Measurements from ENCODE around the gene USP7.

The USP7 gene

DNA sequence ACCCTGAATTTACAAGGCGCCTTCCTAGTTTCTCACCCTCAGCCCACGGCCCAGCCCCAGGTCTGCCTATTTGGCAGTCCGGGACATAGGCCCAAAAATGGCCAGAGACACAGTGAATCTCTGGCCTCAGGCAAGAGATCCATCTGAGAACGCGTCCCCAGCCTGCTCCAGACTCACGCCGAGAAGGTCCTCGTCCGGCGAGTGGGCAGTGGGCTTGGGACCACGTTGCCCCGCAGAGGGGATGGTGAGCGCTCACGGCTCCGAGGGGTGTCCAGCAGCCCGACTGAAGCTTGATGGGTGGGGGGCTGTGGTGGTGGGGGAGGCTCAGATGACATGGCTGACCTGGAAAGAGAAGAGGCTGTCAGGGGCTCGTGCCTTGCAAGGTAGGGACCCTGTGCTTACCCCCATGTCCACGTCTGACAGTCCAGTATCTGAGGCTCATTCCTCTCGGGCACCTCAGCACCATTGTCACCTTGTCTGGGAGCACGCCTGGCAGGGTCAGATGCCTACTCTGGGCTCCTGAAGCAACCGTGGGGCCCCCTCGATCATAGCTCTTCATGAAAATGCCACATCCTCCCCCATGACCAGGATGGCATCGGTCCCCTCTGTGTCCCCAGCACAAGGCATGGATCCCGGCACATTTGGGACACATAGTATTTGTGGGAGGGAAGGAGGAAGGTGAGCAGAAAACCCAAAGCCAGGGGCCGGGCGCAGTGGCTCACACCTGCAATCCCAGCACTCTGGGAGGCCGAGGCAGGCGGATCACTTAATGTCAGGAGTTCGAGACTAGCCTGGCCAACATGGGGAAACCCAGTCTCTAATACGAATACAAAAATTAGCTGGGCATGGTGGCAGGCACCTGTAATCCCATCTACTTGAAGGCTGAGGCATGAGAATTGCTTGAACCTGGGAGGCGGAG lies 104.5 kb downstream of the USP7 start:
- no peak for DNase-seq
- POLR2A ChIA-PET: no interaction called here
- H3K27ac ChIP-seq (ENCODE audit: insufficient read depth in 1 of 2, low read depth in 1 of 2, low read length in 2 of 2, poor library complexity in 1 of 2, severe bottlenecking in 2 of 2): no peak overlapping the region
- CTCF ChIA-PET: interaction anchor here (0.7 to 1.0 kb wide), 2 partner anchors 10 to 13 kb away, joined by 3 to 5 read pairs; partner anchors contain the start of gene CARHSP1
- H3K36me3 ChIP-seq (ENCODE audit: control insufficient read depth in 4 of 4, insufficient read depth in 4 of 4, low read length in 3 of 4): peaks cover 9 to 57% (median 27%) of the 10 kb centered on the region in 4 experiments
- H3K9me3 ChIP-seq (ENCODE audit: control extremely low read depth in 1 of 5, control insufficient read depth in 4 of 5, insufficient read depth in 2 of 5, low read depth in 1 of 5, low read length in 4 of 5): no peaks in the 10 kb centered on the region
- H3K27me3 ChIP-seq (replicated peaks in 2 of 5; ENCODE audit: control insufficient read depth in 4 of 5, insufficient read depth in 5 of 5, low read length in 4 of 5): no peaks in the 10 kb centered on the region
- 96% methylated on average over 27 of the region's 31 CpGs for WGBS (ENCODE audit: insufficient coverage)
- peaks cover 0 to 10% (median 7%) of the 10 kb centered on the region in 4 experiments for H3K4me1 ChIP-seq (ENCODE audit: control extremely low read depth in 1 of 4, control insufficient read depth in 4 of 4, insufficient read depth in 4 of 4, low read length in 3 of 4)
- H3K4me3 ChIP-seq (ENCODE audit: control insufficient read depth in 1 of 7, extremely low read depth in 1 of 7, insufficient read depth in 4 of 7, low read depth in 2 of 7, low read length in 6 of 7): no peak overlapping the region

- ChIA-PET POLR2A (no interaction called here), CTCF (interaction anchor here (1.2 to 1.5 kb wide), 3 partner anchors 13 to 25 kb away, joined by 3 to 5 read pairs (median 4); partner anchors contain the start of gene CARHSP1)
- no peak for DNase-seq
- Histone ChIP-seq H3K4me1 (ENCODE audit: control extremely low read depth in 1 of 4, control insufficient read depth in 4 of 4, insufficient read depth in 4 of 4, low read length in 3 of 4) (peaks cover 0 to 8% (median 7%) of the 10 kb centered on the region in 4 experiments), H3K36me3 (ENCODE audit: control insufficient read depth in 4 of 4, insufficient read depth in 4 of 4, low read length in 3 of 4) (peaks cover 9 to 69% (median 40%) of the 10 kb centered on the region in 4 experiments), H3K9me3 (ENCODE audit: control extremely low read depth in 1 of 5, control insufficient read depth in 4 of 5, insufficient read depth in 2 of 5, low read depth in 1 of 5, low read length in 4 of 5) (no peaks in the 10 kb centered on the region), H3K27ac (ENCODE audit: insufficient read depth in 1 of 2, low read depth in 1 of 2, low read length in 2 of 2, poor library complexity in 1 of 2, severe bottlenecking in 2 of 2) (no peak overlapping the region), H3K27me3 (replicated peaks in 2 of 5; ENCODE audit: control insufficient read depth in 4 of 5, insufficient read depth in 5 of 5, low read length in 4 of 5) (no peaks in the 10 kb centered on the region), H3K4me3 (ENCODE audit: control insufficient read depth in 1 of 7, extremely low read depth in 1 of 7, insufficient read depth in 4 of 7, low read depth in 2 of 7, low read length in 6 of 7) (no peak overlapping the region)
- WGBS (ENCODE audit: insufficient coverage): 100% methylated on average over 1 of the region's 5 CpGs
These were observed 107.7 kb downstream of the USP7 start for GRCh38 chr16:8855972-8856371.

- ChIA-PET POLR2A (interaction anchor here (0.6 kb wide), 1 partner anchor 95 kb away, joined by 3 read pairs; no protein-coding TSS in a partner anchor), CTCF (interaction anchor here (1.1 to 1.5 kb wide), 4 partner anchors 13 to 26 kb away, joined by 3 to 5 read pairs (median 4); partner anchors contain the start of gene CARHSP1)
- DNase-seq: no peak
- peaks cover 9 to 72% (median 40%) of the 10 kb centered on the region in 4 experiments for H3K36me3 ChIP-seq (ENCODE audit: control insufficient read depth in 4 of 4, insufficient read depth in 4 of 4, low read length in 3 of 4)
- no peak overlapping the region for H3K27ac ChIP-seq (ENCODE audit: insufficient read depth in 1 of 2, low read depth in 1 of 2, low read length in 2 of 2, poor library complexity in 1 of 2, severe bottlenecking in 2 of 2)
- no peaks in the 10 kb centered on the region for H3K27me3 ChIP-seq (replicated peaks in 2 of 5; ENCODE audit: control insufficient read depth in 4 of 5, insufficient read depth in 5 of 5, low read length in 4 of 5)
- H3K4me3 ChIP-seq (ENCODE audit: control insufficient read depth in 1 of 7, extremely low read depth in 1 of 7, insufficient read depth in 4 of 7, low read depth in 2 of 7, low read length in 6 of 7): no peak overlapping the region
- H3K4me1 ChIP-seq (ENCODE audit: control extremely low read depth in 1 of 4, control insufficient read depth in 4 of 4, insufficient read depth in 4 of 4, low read length in 3 of 4): peaks cover 2 to 15% (median 14%) of the 10 kb centered on the region in 4 experiments
- WGBS (ENCODE audit: insufficient coverage): 97% methylated on average over 9 of the region's 11 CpGs
- no peaks in the 10 kb centered on the region for H3K9me3 ChIP-seq (ENCODE audit: control extremely low read depth in 1 of 5, control insufficient read depth in 4 of 5, insufficient read depth in 2 of 5, low read depth in 1 of 5, low read length in 4 of 5)
These were observed 108.5 kb downstream of the USP7 start for GRCh38 chr16:8855051-8855786.

GRCh38 chr16:8854298-8854948 lies 109.3 kb downstream of the USP7 start:
- POLR2A ChIA-PET: interaction anchor here (0.6 kb wide), 1 partner anchor 95 kb away, joined by 3 read pairs; no protein-coding TSS in a partner anchor

GRCh38 chr16:8853611-8854010 lies 110.1 kb downstream of the USP7 start:
- H3K9me3 ChIP-seq (ENCODE audit: control extremely low read depth in 1 of 5, control insufficient read depth in 4 of 5, insufficient read depth in 2 of 5, low read depth in 1 of 5, low read length in 4 of 5): no peaks in the 10 kb centered on the region
- POLR2A ChIA-PET: no interaction called here
- H3K27ac ChIP-seq (ENCODE audit: insufficient read depth in 1 of 2, low read depth in 1 of 2, low read length in 2 of 2, poor library complexity in 1 of 2, severe bottlenecking in 2 of 2): no peak overlapping the region
- peaks cover 7 to 75% (median 43%) of the 10 kb centered on the region in 4 experiments for H3K36me3 ChIP-seq (ENCODE audit: control insufficient read depth in 4 of 4, insufficient read depth in 4 of 4, low read length in 3 of 4)
- H3K4me3 ChIP-seq (ENCODE audit: control insufficient read depth in 1 of 7, extremely low read depth in 1 of 7, insufficient read depth in 4 of 7, low read depth in 2 of 7, low read length in 6 of 7): no peak overlapping the region
- H3K4me1 ChIP-seq (ENCODE audit: control extremely low read depth in 1 of 4, control insufficient read depth in 4 of 4, insufficient read depth in 4 of 4, low read length in 3 of 4): peaks cover 7 to 30% (median 28%) of the 10 kb centered on the region in 4 experiments
- 97% methylated on average over 7 of the region's 7 CpGs for WGBS (ENCODE audit: insufficient coverage)
- CTCF ChIA-PET: interaction anchor here (1.3 kb wide), 1 partner anchor 28 kb away, joined by 3 read pairs; the partner anchor contains the start of gene LITAFD
- H3K27me3 ChIP-seq (replicated peaks in 2 of 5; ENCODE audit: control insufficient read depth in 4 of 5, insufficient read depth in 5 of 5, low read length in 4 of 5): no peaks in the 10 kb centered on the region
- no peak for DNase-seq

More at GRCh38 chr16:8854298-8854948, 109.3 kb downstream of the USP7 start:
- Histone ChIP-seq H3K9me3 (ENCODE audit: control extremely low read depth in 1 of 5, control insufficient read depth in 4 of 5, insufficient read depth in 2 of 5, low read depth in 1 of 5, low read length in 4 of 5) (no peaks in the 10 kb centered on the region), H3K27me3 (replicated peaks in 2 of 5; ENCODE audit: control insufficient read depth in 4 of 5, insufficient read depth in 5 of 5, low read length in 4 of 5) (no peaks in the 10 kb centered on the region), H3K36me3 (ENCODE audit: control insufficient read depth in 4 of 4, insufficient read depth in 4 of 4, low read length in 3 of 4) (peaks cover 9 to 75% (median 43%) of the 10 kb centered on the region in 4 experiments), H3K4me3 (ENCODE audit: control insufficient read depth in 1 of 7, extremely low read depth in 1 of 7, insufficient read depth in 4 of 7, low read depth in 2 of 7, low read length in 6 of 7) (no peak overlapping the region), H3K4me1 (ENCODE audit: control extremely low read depth in 1 of 4, control insufficient read depth in 4 of 4, insufficient read depth in 4 of 4, low read length in 3 of 4) (peaks cover 7 to 23% (median 22%) of the 10 kb centered on the region in 4 experiments), H3K27ac (ENCODE audit: insufficient read depth in 1 of 2, low read depth in 1 of 2, low read length in 2 of 2, poor library complexity in 1 of 2, severe bottlenecking in 2 of 2) (no peak overlapping the region)
- CTCF ChIA-PET: interaction anchor here (0.6 to 1.3 kb wide), 4 partner anchors 18 to 287 kb away, joined by 3 to 4 read pairs (median 3); no protein-coding TSS in a partner anchor
- no peak for DNase-seq
- no CpG with 5 or more reads among the region's 9 CpGs for WGBS (ENCODE audit: insufficient coverage)

DNA sequence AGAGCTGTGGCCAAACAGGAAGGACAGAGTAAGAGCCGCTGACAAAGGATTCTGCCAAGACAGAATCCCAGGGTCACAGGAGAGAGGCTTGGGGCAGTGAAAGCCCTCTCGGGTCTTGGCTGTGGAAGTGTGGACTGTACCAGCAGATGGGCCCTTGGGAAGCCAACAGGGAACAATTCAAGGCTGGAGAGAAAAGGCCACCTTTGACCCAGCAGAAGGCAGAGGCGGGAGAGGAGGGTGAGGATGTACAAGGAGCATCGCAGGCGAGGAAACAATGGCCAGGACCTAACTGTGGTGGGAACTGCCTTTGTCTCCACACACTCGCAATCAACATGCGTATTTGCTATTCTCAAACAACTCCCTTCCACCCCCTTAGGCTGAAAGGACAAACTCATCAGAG lies 110.6 kb downstream of the USP7 start:
- peaks cover 7 to 30% (median 28%) of the 10 kb centered on the region in 4 experiments for H3K4me1 ChIP-seq (ENCODE audit: control extremely low read depth in 1 of 4, control insufficient read depth in 4 of 4, insufficient read depth in 4 of 4, low read length in 3 of 4)
- no peaks in the 10 kb centered on the region for H3K27me3 ChIP-seq (replicated peaks in 2 of 5; ENCODE audit: control insufficient read depth in 4 of 5, insufficient read depth in 5 of 5, low read length in 4 of 5)
- 99% methylated on average over 5 of the region's 7 CpGs for WGBS (ENCODE audit: insufficient coverage)
- H3K4me3 ChIP-seq (ENCODE audit: control insufficient read depth in 1 of 7, extremely low read depth in 1 of 7, insufficient read depth in 4 of 7, low read depth in 2 of 7, low read length in 6 of 7): no peak overlapping the region
- ChIA-PET POLR2A (no interaction called here), CTCF (interaction anchor here (1.3 kb wide), 1 partner anchor 28 kb away, joined by 3 read pairs; the partner anchor contains the start of gene LITAFD)
- no peaks in the 10 kb centered on the region for H3K9me3 ChIP-seq (ENCODE audit: control extremely low read depth in 1 of 5, control insufficient read depth in 4 of 5, insufficient read depth in 2 of 5, low read depth in 1 of 5, low read length in 4 of 5)
- peaks cover 8 to 75% (median 45%) of the 10 kb centered on the region in 4 experiments for H3K36me3 ChIP-seq (ENCODE audit: control insufficient read depth in 4 of 4, insufficient read depth in 4 of 4, low read length in 3 of 4)
- H3K27ac ChIP-seq (ENCODE audit: insufficient read depth in 1 of 2, low read depth in 1 of 2, low read length in 2 of 2, poor library complexity in 1 of 2, severe bottlenecking in 2 of 2): no peak overlapping the region
- no peak for DNase-seq
